SK-N-MC (cell line): Measurements from ENCODE around the gene FAM168A.

ENCODE experiments used
- EZH2 ChIP-seq: fragments of 200-600 bp; sonication (generic); IDR thresholded peaks from one replicate; pipeline ENCODE4 v1.6.1; 2017; ENCODE audit warnings: antibody characterized with exemption
- FOXP2 ChIP-seq: optimal IDR thresholded peaks from 2 replicates; pipeline ENCODE3; 2011; ENCODE audit warnings: mild to moderate bottlenecking, moderate library complexity; ENCODE audit not compliant: insufficient read depth; ENCODE audit errors: extremely low read length, control extremely low read depth
- POLR2AphosphoS5 ChIP-seq: IDR thresholded peaks from 2 replicates; pipeline ENCODE4 v1.6.1; 2012; ENCODE audit warnings: mild to moderate bottlenecking, low read depth, low read length, borderline replicate concordance

DNA sequence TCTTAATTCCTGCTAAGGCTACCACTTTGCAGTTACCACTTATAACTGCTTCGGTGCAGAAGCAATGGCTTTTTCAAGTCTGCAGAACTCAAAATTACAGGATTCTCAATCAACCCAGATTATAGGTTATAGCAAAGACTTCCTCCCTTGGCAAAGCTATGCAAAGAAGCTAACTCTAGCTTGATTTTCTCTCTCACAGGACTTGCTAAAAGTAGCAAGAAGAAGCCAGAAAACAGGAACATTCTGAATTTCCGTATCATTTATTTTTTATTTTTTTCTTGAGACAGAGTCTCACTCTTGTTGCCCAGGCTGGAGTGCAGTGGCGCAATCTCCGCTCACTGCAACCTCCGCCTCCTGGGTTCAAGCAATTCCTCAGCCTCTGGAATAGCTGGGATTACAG, 37.8 kb upstream of the FAM168A start:
- TF ChIP-seq EZH2 (no peak), FOXP2 (no peak), POLR2AphosphoS5 (no peak)
